BLaER1 (cell line): ENCODE results near the gene CDC45.
"Not testable (repeated sequence)": the region's sequence is repeated elsewhere in the genome, so short reads cannot be mapped to it uniquely, and the experiment has no call there.

Source experiments
- H3K27ac ChIP-seq: shearing (Covaris generic); formaldehyde crosslinking; 2 replicates; pipeline ENCODE4 v1.8.1; 2022
- H3K27me3 ChIP-seq: shearing (Covaris generic); formaldehyde crosslinking; 2 replicates; pipeline ENCODE4 v1.8.1; 2022
- H3K36me3 ChIP-seq: shearing (Covaris generic); formaldehyde crosslinking; 2 replicates; pipeline ENCODE4 v1.8.1; 2022
- H3K4me1 ChIP-seq: shearing (Covaris generic); formaldehyde crosslinking; 2 replicates; pipeline ENCODE4 v1.8.1; 2022
- H3K4me2 ChIP-seq: shearing (Covaris generic); formaldehyde crosslinking; 2 replicates; pipeline ENCODE4 v1.8.1; 2022
- H3K4me3 ChIP-seq: shearing (Covaris generic); formaldehyde crosslinking; 2 replicates; pipeline ENCODE4 v1.8.1; 2022
- H3K9ac ChIP-seq: shearing (Covaris generic); formaldehyde crosslinking; 2 replicates; pipeline ENCODE4 v1.8.1; 2022
- H3K9me3 ChIP-seq: shearing (Covaris generic); formaldehyde crosslinking; 2 replicates; pipeline ENCODE4 v1.8.1; 2022
- H4K20me1 ChIP-seq: shearing (Covaris generic); formaldehyde crosslinking; 2 replicates; pipeline ENCODE4 v1.8.1; 2022
- Cebpa-rat ChIP-seq: shearing (Covaris generic); IDR thresholded peaks from 2 replicates; pipeline ENCODE4 v1.8.1; 2022

Gene CDC45

DNA sequence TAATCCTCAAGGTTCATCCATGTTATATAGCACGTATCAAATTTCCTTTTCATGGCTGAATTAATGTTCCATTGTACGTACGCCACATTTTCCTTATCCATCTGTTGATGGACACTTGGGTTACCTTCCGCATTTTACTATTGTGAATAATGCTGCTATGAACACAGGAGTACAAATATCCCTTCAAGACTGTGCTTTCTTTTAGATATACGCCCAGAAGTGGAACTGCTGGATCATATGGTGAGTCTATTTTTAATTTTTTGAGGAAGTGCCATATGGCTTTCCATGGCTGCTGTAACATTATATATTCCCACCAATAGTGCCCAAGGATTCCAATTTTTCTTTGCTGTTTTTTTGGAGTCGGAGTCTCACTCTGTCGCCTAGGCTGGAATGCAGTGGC lies 41.4 kb upstream of the CDC45 start:
- H3K27me3 ChIP-seq, result no peaks in the 10 kb centered on the region
- peaks cover 73% of the 10 kb centered on the region for H3K36me3 ChIP-seq
- H4K20me1 ChIP-seq, result peaks cover 46% of the 10 kb centered on the region
- no peak overlapping the region for H3K4me3 ChIP-seq
- no peak overlapping the region for H3K9ac ChIP-seq
- H3K4me1 ChIP-seq, result peaks cover 38% of the 10 kb centered on the region
- TF ChIP-seq Cebpa-rat, result no peak
- H3K27ac ChIP-seq, result no peak overlapping the region
- no peaks in the 10 kb centered on the region for H3K9me3 ChIP-seq
- H3K4me2 ChIP-seq, result no peak overlapping the region

GRCh38 chr22:19440411-19441195 lies 39.1 kb upstream of the CDC45 start:
- H3K9ac ChIP-seq, result no peak overlapping the region
- no peaks in the 10 kb centered on the region for H3K27me3 ChIP-seq
- peaks cover 19% of the 10 kb centered on the region for H3K4me1 ChIP-seq
- peaks cover 92% of the 10 kb centered on the region for H3K36me3 ChIP-seq
- peaks cover 66% of the 10 kb centered on the region for H4K20me1 ChIP-seq
- no peak for TF ChIP-seq Cebpa-rat
- H3K4me2 ChIP-seq, result no peak overlapping the region
- no peak overlapping the region for H3K4me3 ChIP-seq
- H3K9me3 ChIP-seq, result no peaks in the 10 kb centered on the region
- no peak overlapping the region for H3K27ac ChIP-seq

- Histone ChIP-seq H3K9me3 (no peaks in the 10 kb centered on the region), H3K4me2 (no peak overlapping the region), H3K4me3 (no peak overlapping the region), H3K4me1 (peaks cover 17% of the 10 kb centered on the region), H4K20me1 (peaks cover 69% of the 10 kb centered on the region), H3K27me3 (no peaks in the 10 kb centered on the region), H3K27ac (no peak overlapping the region), H3K9ac (no peak overlapping the region), H3K36me3 (peaks cover 82% of the 10 kb centered on the region)
- no peak for TF ChIP-seq Cebpa-rat
These were observed 37.6 kb upstream of the CDC45 start for GRCh38 chr22:19442166-19442565.

GRCh38 chr22:19443544-19444211 lies 36.0 kb upstream of the CDC45 start:
- Histone ChIP-seq H3K9me3 (no peaks in the 10 kb centered on the region), H3K9ac (no peak overlapping the region), H3K27me3 (no peaks in the 10 kb centered on the region), H3K4me2 (no peak overlapping the region), H3K36me3 (peaks cover 70% of the 10 kb centered on the region), H4K20me1 (peaks cover 69% of the 10 kb centered on the region), H3K4me1 (peaks cover 24% of the 10 kb centered on the region), H3K27ac (no peak overlapping the region), H3K4me3 (no peak overlapping the region)
- TF ChIP-seq Cebpa-rat, result no peak

DNA sequence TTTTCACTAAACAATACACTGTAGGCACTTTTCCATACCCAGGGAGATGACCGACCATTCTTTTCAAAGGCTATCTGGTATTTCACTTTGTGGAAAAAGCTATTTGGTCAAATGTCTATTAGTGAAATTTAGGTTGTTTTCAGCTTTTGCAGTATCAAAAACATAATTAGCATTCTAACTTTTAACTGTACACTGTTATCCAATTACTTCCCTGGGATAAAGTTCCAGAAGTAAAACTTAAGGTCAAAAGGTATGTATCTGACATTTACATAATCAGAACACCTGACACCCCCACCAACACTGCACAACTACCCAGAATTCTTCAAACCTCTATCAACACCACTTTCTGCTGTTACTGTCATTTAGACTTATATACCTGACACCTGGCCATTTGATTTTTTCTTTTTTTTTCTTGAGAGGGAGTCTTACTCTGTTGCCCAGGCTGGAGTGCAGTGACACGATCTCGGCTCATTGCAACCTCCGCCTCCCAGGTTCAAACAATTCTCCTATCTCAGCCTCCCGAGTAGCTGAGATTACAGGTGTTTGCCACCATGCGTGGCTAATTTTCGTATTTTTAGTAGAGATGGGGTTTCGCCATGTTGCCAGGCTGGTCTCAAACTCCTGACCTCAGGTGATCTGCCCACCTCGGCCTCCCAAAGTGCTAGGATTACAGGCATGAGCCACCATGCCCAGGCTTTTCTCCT lies 34.3 kb upstream of the CDC45 start:
- not testable (repeated sequence) for H3K9ac ChIP-seq
- Histone ChIP-seq H3K4me1 (peaks cover 30% of the 10 kb centered on the region), H3K4me2 (peak overlapping the region; percentile 95)

DNA sequence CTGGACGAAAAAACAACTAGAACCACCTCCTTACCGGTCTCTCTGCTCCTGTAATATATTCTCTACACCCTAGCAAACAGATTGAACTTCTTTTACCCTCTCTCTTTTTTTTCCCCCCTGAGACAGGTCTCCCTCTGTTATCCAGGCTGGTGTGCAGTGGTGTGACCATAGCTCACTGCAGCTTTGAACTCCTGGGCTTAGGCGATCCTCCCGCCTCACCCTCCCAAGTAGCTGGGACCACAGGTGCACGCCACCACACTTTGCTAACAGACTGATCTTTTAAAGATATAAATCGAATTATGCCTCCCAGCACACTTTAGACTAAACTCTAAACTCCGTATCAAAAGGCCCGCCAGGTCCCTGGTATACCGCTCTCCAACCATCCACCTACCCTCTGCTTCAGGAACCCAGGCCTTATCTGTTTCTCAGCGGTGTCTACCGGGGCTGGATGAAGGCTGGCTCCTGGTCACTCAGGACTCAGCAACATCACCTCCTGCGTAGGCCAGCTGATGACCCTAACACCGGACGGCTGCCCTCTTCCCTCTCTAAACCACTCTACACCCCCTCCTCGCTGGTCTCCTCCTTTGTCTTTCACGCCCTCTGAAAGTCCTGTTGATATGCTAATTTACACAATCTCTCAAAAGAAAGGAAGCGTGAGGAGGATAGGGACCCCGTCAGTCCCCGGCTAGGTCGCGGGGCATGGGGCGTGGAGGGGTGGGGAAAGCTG lies 33.0 kb upstream of the CDC45 start:
- peaks cover 71% of the 10 kb centered on the region for H3K36me3 ChIP-seq
- H3K4me2 ChIP-seq, result peak overlapping the region; percentile 95
- no peaks in the 10 kb centered on the region for H3K9me3 ChIP-seq
- H3K4me3 ChIP-seq, result peak overlapping the region; percentile 98
- peaks cover 30% of the 10 kb centered on the region for H3K4me1 ChIP-seq
- peaks cover 53% of the 10 kb centered on the region for H4K20me1 ChIP-seq
- no peak for TF ChIP-seq Cebpa-rat
- peak overlapping the region; percentile 96 for H3K27ac ChIP-seq
- H3K27me3 ChIP-seq, result no peaks in the 10 kb centered on the region
- peak overlapping the region; percentile 97 for H3K9ac ChIP-seq

More for the DNA sequence above, 34.3 kb upstream of the CDC45 start:
- Histone ChIP-seq H4K20me1 (peaks cover 66% of the 10 kb centered on the region), H3K36me3 (peaks cover 71% of the 10 kb centered on the region)
- H3K27me3 ChIP-seq, H3K4me3 ChIP-seq, H3K27ac ChIP-seq, H3K9me3 ChIP-seq: not testable (repeated sequence)

- Histone ChIP-seq H3K27me3 (no peaks in the 10 kb centered on the region), H3K36me3 (peaks cover 71% of the 10 kb centered on the region)
These were observed 32.2 kb upstream of the CDC45 start, which contains the start of gene C22orf39 for GRCh38 chr22:19447330-19448075. Gene C22orf39 (minus strand): TSS chr22:19447711. CDS start chr22:19447688, 23 bp downstream.

DNA sequence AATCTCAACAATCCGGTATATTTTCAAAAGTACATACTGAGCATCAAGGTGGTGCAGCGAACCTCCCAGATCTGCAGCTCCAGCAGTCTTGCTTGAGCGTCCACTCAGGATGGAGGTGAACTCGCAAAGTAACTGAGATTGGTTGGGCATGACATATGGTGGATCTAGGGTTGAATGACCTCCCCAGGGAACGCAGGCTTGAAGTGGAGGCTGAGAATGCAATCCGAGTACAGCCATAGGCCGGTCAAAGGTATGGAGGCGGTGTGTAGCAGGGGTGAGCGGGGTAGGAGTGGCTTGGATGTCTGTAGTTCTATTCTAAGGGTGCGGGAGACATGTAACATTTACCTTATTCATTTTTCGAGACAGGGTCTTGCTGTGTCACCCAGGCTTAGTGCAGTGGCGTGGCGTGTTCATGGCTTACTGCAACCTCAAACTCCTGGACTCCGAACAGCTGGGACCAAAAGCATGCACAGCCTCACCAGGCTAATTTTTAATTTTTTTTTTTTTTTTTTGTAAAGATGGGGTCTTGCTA lies 31.6 kb upstream of the CDC45 start:
- H4K20me1 ChIP-seq, result peaks cover 39% of the 10 kb centered on the region
- H3K9me3 ChIP-seq, result no peaks in the 10 kb centered on the region
- H3K4me3 ChIP-seq, result peak overlapping the region; percentile 98
- peak overlapping the region; percentile 97 for H3K9ac ChIP-seq
- H3K36me3 ChIP-seq, result peaks cover 71% of the 10 kb centered on the region
- H3K4me1 ChIP-seq, result peaks cover 30% of the 10 kb centered on the region
- peak overlapping the region; percentile 79 for H3K4me2 ChIP-seq
- no peak for TF ChIP-seq Cebpa-rat
- no peaks in the 10 kb centered on the region for H3K27me3 ChIP-seq
- H3K27ac ChIP-seq, result peak overlapping the region; percentile 96

More at GRCh38 chr22:19447330-19448075, 32.2 kb upstream of the CDC45 start, which contains the start of gene C22orf39:
- Histone ChIP-seq H3K4me1 (peaks cover 30% of the 10 kb centered on the region), H3K27ac (peak within 1 kb of the TSS; percentile 96), H3K9me3 (no peaks in the 10 kb centered on the region), H3K9ac (peak within 1 kb of the TSS; percentile 97), H3K4me2 (peak within 1 kb of the TSS; percentile 95), H4K20me1 (peaks cover 45% of the 10 kb centered on the region), H3K4me3 (peak within 1 kb of the TSS; percentile 98)
- no peak for TF ChIP-seq Cebpa-rat
